Astrocyte (in vitro differentiated cells and primary cell): ENCODE measurements around the gene NRG3. TPM values are rescaled to one million over a fixed set of nuclear protein-coding genes. Genes with fewer than 3 reads are reported as not detected.

Experiments used
- DNase-seq: peaks from one replicate; pipeline ENCODE4 v3.0.0-alpha.2; 2010; ENCODE audit warnings: low read depth
- FAIRE-seq: peaks from 2 replicates; lab custom pipeline; 2011; peaks lifted over from hg19 to GRCh38; lab: Jason Lieb, UNC
- H2AFZ ChIP-seq: 2 replicates; pipeline ENCODE4 v1.6.0; 2012; ENCODE audit warnings: low read depth, low read length, inconsistent platforms
- H3K27ac ChIP-seq: 2 replicates; pipeline ENCODE4 v1.5.1; 2011; ENCODE audit warnings: low read depth, low read length, inconsistent platforms
- H3K27me3 ChIP-seq: 2 replicates; pipeline ENCODE4 v1.6.0; 2011; ENCODE audit warnings: low read length, inconsistent platforms; ENCODE audit not compliant: insufficient read depth
- H3K36me3 ChIP-seq: 2 replicates; pipeline ENCODE4 v1.5.1; 2011; ENCODE audit warnings: low read length, inconsistent platforms; ENCODE audit not compliant: insufficient read depth
- H3K4me1 ChIP-seq: 2 replicates; pipeline ENCODE4 v1.5.1; 2011; ENCODE audit warnings: low read length, inconsistent platforms; ENCODE audit not compliant: insufficient read depth
- H3K4me2 ChIP-seq: 2 replicates; pipeline ENCODE4 v1.6.0; 2012; ENCODE audit warnings: low read length, inconsistent platforms
- H3K4me3 ChIP-seq: 2 replicates; pipeline ENCODE4 v1.5.1; 2011; ENCODE audit warnings: low read depth, mild to moderate bottlenecking, low read length, inconsistent platforms; ENCODE audit not compliant: insufficient read depth
- H3K79me2 ChIP-seq: 2 replicates; pipeline ENCODE4 v1.6.0; 2012; ENCODE audit warnings: mild to moderate bottlenecking, low read length, inconsistent platforms; ENCODE audit not compliant: insufficient read depth
- H3K9ac ChIP-seq: 2 replicates; pipeline ENCODE4 v1.6.0; 2012; ENCODE audit warnings: mild to moderate bottlenecking, low read length, inconsistent platforms
- H3K9me3 ChIP-seq: 2 replicates; pipeline ENCODE4 v1.5.1; 2012; ENCODE audit warnings: low read depth, mild to moderate bottlenecking, low read length, inconsistent platforms; ENCODE audit not compliant: insufficient read depth
- H4K20me1 ChIP-seq: 2 replicates; pipeline ENCODE4 v1.6.0; 2012; ENCODE audit warnings: low read length, inconsistent platforms; ENCODE audit not compliant: insufficient read depth
- H3K27ac Mint-ChIP-seq: one replicate; pipeline ENCODE4 v1.8.0; 2021; ENCODE audit warnings: mild to moderate bottlenecking, mixed read lengths; ENCODE audit not compliant: unreplicated experiment
- H3K27me3 Mint-ChIP-seq: one replicate; pipeline ENCODE4 v1.8.0; 2021; ENCODE audit warnings: low read depth, mixed read lengths; ENCODE audit not compliant: unreplicated experiment
- H3K36me3 Mint-ChIP-seq: one replicate; pipeline ENCODE4 v1.8.0; 2021; ENCODE audit warnings: low read depth, mixed read lengths; ENCODE audit not compliant: unreplicated experiment
- H3K4me1 Mint-ChIP-seq: one replicate; pipeline ENCODE4 v1.8.0; 2021; ENCODE audit warnings: low read depth, mixed read lengths; ENCODE audit not compliant: unreplicated experiment
- H3K4me3 Mint-ChIP-seq: one replicate; pipeline ENCODE4 v1.8.0; 2021; ENCODE audit warnings: mild to moderate bottlenecking, moderate library complexity, mixed read lengths; ENCODE audit not compliant: unreplicated experiment
- H3K9me3 Mint-ChIP-seq: one replicate; pipeline ENCODE4 v1.8.0; 2021; ENCODE audit warnings: mild to moderate bottlenecking, mixed read lengths; ENCODE audit not compliant: unreplicated experiment
- CTCF ChIP-seq: IDR thresholded peaks from 2 replicates; pipeline ENCODE4 v1.5.1; 2011; ENCODE audit warnings: low read depth, mild to moderate bottlenecking, inconsistent platforms, low read length, moderate library complexity; ENCODE audit not compliant: insufficient read depth
- EZH2 ChIP-seq: IDR thresholded peaks from 2 replicates; pipeline ENCODE4 v1.6.1; 2012; ENCODE audit warnings: mild to moderate bottlenecking, low read length, inconsistent platforms; ENCODE audit not compliant: insufficient read depth
- total RNA-seq: library from RNA; stranded (reverse); gene quantifications from 2 replicates; pipeline ENCODE4 v1.2.1, GENCODE V29; 2021

Gene NRG3
- total RNA-seq, 1 donor from 2014 or later, result 2.1 TPM

DNA sequence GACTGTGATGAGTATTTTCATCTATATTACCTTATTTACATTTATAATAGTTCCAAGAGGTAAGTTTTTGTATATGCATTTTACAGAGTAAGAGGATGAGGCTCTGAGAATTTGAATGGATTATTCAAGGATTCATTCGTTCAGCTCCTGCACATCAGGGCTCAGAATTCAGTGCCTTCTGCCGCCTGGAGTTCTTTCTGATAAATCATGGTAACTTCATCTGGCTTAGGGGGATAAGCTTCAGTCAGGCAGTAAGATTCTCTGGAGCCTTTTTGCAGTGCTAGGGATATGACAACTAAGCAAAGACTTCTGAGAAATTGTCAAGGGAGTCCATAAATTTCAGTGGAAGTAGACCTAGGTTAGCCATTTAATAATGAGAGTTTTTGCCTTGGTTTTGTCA, 668.6 kb downstream of the NRG3 start:
- H3K4me3 Mint-ChIP-seq, result no peak overlapping the region
- no peaks in the 10 kb centered on the region for H3K4me1 Mint-ChIP-seq
- H3K4me2 ChIP-seq, result no peak overlapping the region
- no peaks in the 10 kb centered on the region for H3K27me3 Mint-ChIP-seq
- no peaks in the 10 kb centered on the region for H3K9me3 Mint-ChIP-seq
- no peaks in the 10 kb centered on the region for H3K36me3 Mint-ChIP-seq
- H4K20me1 ChIP-seq, result no peaks in the 10 kb centered on the region
- no peaks in the 10 kb centered on the region for H3K9me3 ChIP-seq
- H3K4me3 ChIP-seq, result no peak overlapping the region
- H3K27me3 ChIP-seq, result no peaks in the 10 kb centered on the region
- H3K36me3 ChIP-seq, result no peaks in the 10 kb centered on the region
- H3K79me2 ChIP-seq, result no peaks in the 10 kb centered on the region
- no peak overlapping the region for H3K27ac Mint-ChIP-seq
- no peak overlapping the region for H3K27ac ChIP-seq
- TF ChIP-seq CTCF, result no peak
- TF ChIP-seq EZH2, result no peak
- DNase-seq, result no peak
- H2AFZ ChIP-seq, result no peak overlapping the region
- H3K9ac ChIP-seq, result no peak overlapping the region
- H3K4me1 ChIP-seq, result no peaks in the 10 kb centered on the region
- no peak for FAIRE-seq

DNA sequence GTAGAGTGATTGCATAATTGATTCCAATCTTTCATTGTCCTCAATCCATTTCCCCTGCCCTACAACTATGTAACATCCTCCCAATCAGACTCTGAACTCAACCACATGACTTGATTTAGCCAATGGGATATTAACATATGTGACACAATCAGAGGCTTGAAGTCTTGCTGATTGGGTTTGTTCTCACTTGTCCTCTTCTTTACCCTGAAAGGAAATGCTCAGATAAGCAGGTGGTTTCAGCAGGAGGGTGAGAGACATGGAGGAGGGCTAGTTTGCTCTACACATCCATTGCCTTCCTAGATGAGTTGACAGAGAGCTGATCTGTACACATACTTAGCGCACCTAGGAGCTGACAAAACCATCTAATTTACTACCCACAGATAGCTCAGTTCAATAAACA, 669.4 kb downstream of the NRG3 start:
- no peaks in the 10 kb centered on the region for H3K79me2 ChIP-seq
- FAIRE-seq (no peak), DNase-seq (no peak)
- Mint-ChIP-seq H3K9me3 (no peaks in the 10 kb centered on the region), H3K4me1 (no peaks in the 10 kb centered on the region), H3K4me3 (no peak overlapping the region), H3K36me3 (no peaks in the 10 kb centered on the region), H3K27me3 (no peaks in the 10 kb centered on the region), H3K27ac (no peak overlapping the region)
- H3K4me2 ChIP-seq, result no peak overlapping the region
- no peak overlapping the region for H3K27ac ChIP-seq
- H3K9ac ChIP-seq, result no peak overlapping the region
- no peak for TF ChIP-seq CTCF
- no peak for TF ChIP-seq EZH2
- H3K4me1 ChIP-seq, result no peaks in the 10 kb centered on the region
- H4K20me1 ChIP-seq, result no peaks in the 10 kb centered on the region
- H3K36me3 ChIP-seq, result no peaks in the 10 kb centered on the region
- no peaks in the 10 kb centered on the region for H3K9me3 ChIP-seq
- no peak overlapping the region for H2AFZ ChIP-seq
- H3K27me3 ChIP-seq, result no peaks in the 10 kb centered on the region
- no peak overlapping the region for H3K4me3 ChIP-seq

- Mint-ChIP-seq H3K36me3 (no peaks in the 10 kb centered on the region), H3K9me3 (no peaks in the 10 kb centered on the region), H3K27ac (no peak overlapping the region), H3K27me3 (no peaks in the 10 kb centered on the region), H3K4me3 (no peak overlapping the region), H3K4me1 (no peaks in the 10 kb centered on the region)
- DNase-seq (no peak), FAIRE-seq (no peak)
- no peak overlapping the region for H2AFZ ChIP-seq
- H4K20me1 ChIP-seq, result no peaks in the 10 kb centered on the region
- H3K4me3 ChIP-seq, result no peak overlapping the region
- H3K27me3 ChIP-seq, result no peaks in the 10 kb centered on the region
- H3K4me1 ChIP-seq, result no peaks in the 10 kb centered on the region
- H3K27ac ChIP-seq, result no peak overlapping the region
- H3K36me3 ChIP-seq, result no peaks in the 10 kb centered on the region
- no peak overlapping the region for H3K9ac ChIP-seq
- TF ChIP-seq CTCF (no peak), EZH2 (no peak)
- no peak overlapping the region for H3K4me2 ChIP-seq
- no peaks in the 10 kb centered on the region for H3K9me3 ChIP-seq
- no peaks in the 10 kb centered on the region for H3K79me2 ChIP-seq
Measured at GRCh38 chr10:82551506-82551905, 676.5 kb downstream of the NRG3 start.
